Muscle of leg (tissue), 16 donors: ENCODE data around the gene TCHHL1. TPM values are rescaled to one million over a fixed set of nuclear protein-coding genes. Genes with fewer than 3 reads are reported as not detected.

ENCODE experiments used
- DNase-seq: peaks from one replicate; pipeline ENCODE4 v3.0.0; 2013
- H3K27ac ChIP-seq: one replicate; pipeline ENCODE4 v1.5.1; 2013; ENCODE audit warnings: mild to moderate bottlenecking, low read length, control low read depth
- H3K27me3 ChIP-seq: one replicate; pipeline ENCODE4 v1.6.1; 2013; ENCODE audit warnings: low read length; ENCODE audit not compliant: control insufficient read depth, insufficient read depth
- H3K36me3 ChIP-seq: one replicate; pipeline ENCODE4 v1.6.1; 2013; ENCODE audit warnings: low read length; ENCODE audit not compliant: control insufficient read depth, insufficient read depth
- H3K4me1 ChIP-seq: one replicate; pipeline ENCODE4 v1.6.1; 2013; ENCODE audit warnings: low read length; ENCODE audit not compliant: control insufficient read depth, insufficient read depth
- H3K4me3 ChIP-seq: one replicate; pipeline ENCODE4 v1.5.1; 2013; ENCODE audit warnings: low read length, control low read depth
- H3K9me3 ChIP-seq: replicated peaks from 2 replicates; pipeline ENCODE4 v1.6.1; 2013; ENCODE audit warnings: low read depth, low read length; ENCODE audit not compliant: control insufficient read depth
- WGBS: methylation state at CpG from one replicate; pipeline ENCODE4 v1.1.5; 2013; ENCODE audit warnings: missing lambda C conversion rate; ENCODE audit not compliant: insufficient coverage; 5-methylcytosine and 5-hydroxymethylcytosine counted together
- long read RNA-seq, 11 donors: transcript quantifications; one replicate each; lab custom pipeline, GENCODE V29; 2026
- polyA plus RNA-seq, 8 donors: library from polyadenylated mRNA; unstranded; fragments of 120-200 nt; gene quantifications; one replicate each; pipeline versions ENCODE4 v1.2.1 to v1.2.3, GENCODE V29; 2013; ENCODE audit warnings: inconsistent platforms in 1 of 8, low replicate concordance in 1 of 8; ENCODE audit not compliant: insufficient read length in 8 of 8, insufficient read depth in 1 of 8
- total RNA-seq: library from RNA; stranded (reverse); fragments of 120-200 nt; gene quantifications from one replicate; pipeline ENCODE4 v1.2.4, GENCODE V29; 2013

Gene TCHHL1
- not detected for total RNA-seq
- not detected for polyA plus RNA-seq
- long read RNA-seq, donor 1: 0 reads
- long read RNA-seq, donor 2: 0 reads
- long read RNA-seq, donor 3: 0 reads
- long read RNA-seq, donor 4: 0 reads
- long read RNA-seq, donor 5: 0 reads
- long read RNA-seq, donor 6: 0 reads
- long read RNA-seq, donor 7: 0 reads
- long read RNA-seq, donor 8: 0 reads
- long read RNA-seq, donor 9: 0 reads
- long read RNA-seq, donor 10: 0 reads
- long read RNA-seq, donor 11: 0 reads

- Histone ChIP-seq H3K4me3 (no peak within 1 kb of the TSS), H3K27me3 (peaks cover 2% of the 10 kb centered on the region), H3K36me3 (no peaks in the 10 kb centered on the region), H3K27ac (no peak within 1 kb of the TSS), H3K9me3 (no peaks in the 10 kb centered on the region), H3K4me1 (no peaks in the 10 kb centered on the region)
- 89% methylated on average over 3 of the region's 5 CpGs for WGBS
- DNase-seq: no peak
Observed at GRCh38 chr1:152089014-152089674, at the start of gene TCHHL1. Gene TCHHL1 (minus strand): TSS chr1:152089064. CDS start chr1:152088143, 921 bp downstream.

DNA sequence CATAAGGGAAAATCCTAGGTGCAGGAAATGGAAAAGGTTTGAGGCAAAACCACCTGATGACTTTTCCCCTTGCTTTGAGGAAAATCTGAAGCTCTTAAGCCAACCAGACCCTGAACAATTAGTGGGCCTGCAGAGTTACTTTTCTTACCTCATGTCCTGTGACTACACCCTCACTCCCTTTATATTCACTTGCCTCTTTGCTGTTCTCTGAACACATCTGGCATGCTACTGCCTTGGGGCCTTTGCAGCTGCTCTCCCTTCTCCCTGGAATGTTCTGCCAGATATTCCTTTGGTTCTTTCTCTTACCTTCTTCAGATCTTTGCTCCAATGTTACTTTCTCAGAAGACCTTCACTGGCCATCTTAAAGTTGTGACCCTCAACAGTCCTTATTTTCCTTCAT is 48.4 kb upstream of the TCHHL1 start:
- no peak overlapping the region for H3K27ac ChIP-seq

DNA sequence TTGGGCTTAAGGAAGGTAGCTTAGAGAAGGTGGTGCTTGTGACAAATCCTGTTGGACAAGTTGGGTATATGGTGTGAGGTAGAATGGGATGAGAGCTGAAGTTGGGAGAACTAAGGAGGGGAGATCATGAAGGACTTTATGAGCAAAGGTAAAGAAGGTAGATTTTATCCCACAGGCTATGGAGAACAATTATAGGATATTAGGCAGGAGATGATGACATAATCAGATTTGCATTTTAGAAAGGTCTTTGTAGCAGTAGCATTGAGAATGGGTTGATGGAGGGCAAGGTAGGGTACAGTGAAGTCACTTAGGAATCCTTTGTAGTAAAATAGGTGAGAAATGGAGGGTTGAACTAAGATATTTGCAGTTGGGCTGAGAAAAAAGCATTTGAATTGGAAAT is 41.3 kb upstream of the TCHHL1 start:
- Histone ChIP-seq H3K27ac (no peak overlapping the region), H3K27me3 (peaks cover 2% of the 10 kb centered on the region), H3K4me3 (no peak overlapping the region), H3K9me3 (peaks cover 3% of the 10 kb centered on the region), H3K4me1 (no peaks in the 10 kb centered on the region), H3K36me3 (no peaks in the 10 kb centered on the region)
- DNase-seq: no peak

More for the DNA sequence above, 48.4 kb upstream of the TCHHL1 start:
- H3K9me3 ChIP-seq: peaks cover 2% of the 10 kb centered on the region
- no peak overlapping the region for H3K4me3 ChIP-seq
- H3K36me3 ChIP-seq: no peaks in the 10 kb centered on the region
- no peak for DNase-seq
- no peaks in the 10 kb centered on the region for H3K4me1 ChIP-seq
- H3K27me3 ChIP-seq: peaks cover 1% of the 10 kb centered on the region

GRCh38 chr1:152127673-152128072 is 38.8 kb upstream of the TCHHL1 start:
- H3K27me3 ChIP-seq: peaks cover 2% of the 10 kb centered on the region

DNA sequence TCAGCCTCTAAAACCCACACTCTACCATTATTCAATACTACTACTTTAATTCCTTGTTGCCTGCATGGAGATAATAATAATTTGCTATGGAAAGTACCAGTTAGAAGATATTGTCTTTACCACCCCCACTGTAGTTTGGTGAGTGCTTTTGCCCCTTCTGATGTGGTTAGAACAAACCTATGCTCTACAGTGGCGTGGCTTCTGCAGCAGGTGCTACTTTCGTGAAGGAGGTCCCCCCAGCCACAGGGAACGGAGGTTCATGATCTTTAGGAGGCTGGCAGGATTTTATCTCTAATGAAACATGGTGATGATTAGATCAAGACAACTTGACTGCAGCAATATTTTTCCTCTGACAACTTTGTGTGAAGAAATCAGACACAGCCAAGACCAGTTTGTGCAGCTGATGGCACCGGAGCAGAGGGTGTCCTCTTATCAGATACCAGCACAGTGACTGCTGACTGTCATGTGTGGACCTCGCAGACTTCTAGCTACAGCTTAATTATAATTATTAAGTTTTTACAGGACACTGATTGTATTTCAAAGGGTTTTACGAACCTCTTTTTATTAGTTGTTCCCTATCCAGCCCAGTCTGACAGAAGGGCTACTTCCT is 37.1 kb upstream of the TCHHL1 start:
- DNase-seq: no peak
- Histone ChIP-seq H3K4me1 (no peaks in the 10 kb centered on the region), H3K4me3 (no peak overlapping the region), H3K9me3 (no peaks in the 10 kb centered on the region), H3K27ac (no peak overlapping the region), H3K27me3 (no peaks in the 10 kb centered on the region), H3K36me3 (no peaks in the 10 kb centered on the region)
- no CpG with 5 or more reads among the region's 6 CpGs for WGBS

More at GRCh38 chr1:152127673-152128072, 38.8 kb upstream of the TCHHL1 start:
- Histone ChIP-seq H3K36me3 (no peaks in the 10 kb centered on the region), H3K9me3 (peaks cover 3% of the 10 kb centered on the region), H3K4me3 (no peak overlapping the region), H3K27ac (no peak overlapping the region), H3K4me1 (no peaks in the 10 kb centered on the region)
- no peak for DNase-seq

- Histone ChIP-seq H3K4me3 (no peak overlapping the region), H3K27me3 (peaks cover 5% of the 10 kb centered on the region), H3K27ac (no peak overlapping the region), H3K4me1 (no peaks in the 10 kb centered on the region), H3K36me3 (no peaks in the 10 kb centered on the region), H3K9me3 (no peaks in the 10 kb centered on the region)
- WGBS: no CpG with 5 or more reads among the region's 1 CpG
- DNase-seq: no peak
Observed at GRCh38 chr1:152118915-152119314, 30.1 kb upstream of the TCHHL1 start.

- no CpG with 5 or more reads among the region's 4 CpGs for WGBS
- no peak within 1 kb of the TSS for H3K4me3 ChIP-seq
- no peaks in the 10 kb centered on the region for H3K36me3 ChIP-seq
- no peak for DNase-seq
- H3K27ac ChIP-seq: no peak within 1 kb of the TSS
- peaks cover 28% of the 10 kb centered on the region for H3K27me3 ChIP-seq
- peaks cover 22% of the 10 kb centered on the region for H3K4me1 ChIP-seq
- H3K9me3 ChIP-seq: no peaks in the 10 kb centered on the region
Observed at GRCh38 chr1:152115344-152115743, 26.5 kb upstream of the TCHHL1 start, which contains the start of gene TCHH. Gene TCHH (minus strand): TSS chr1:152115444. CDS start chr1:152114080, 1,364 bp downstream.

DNA sequence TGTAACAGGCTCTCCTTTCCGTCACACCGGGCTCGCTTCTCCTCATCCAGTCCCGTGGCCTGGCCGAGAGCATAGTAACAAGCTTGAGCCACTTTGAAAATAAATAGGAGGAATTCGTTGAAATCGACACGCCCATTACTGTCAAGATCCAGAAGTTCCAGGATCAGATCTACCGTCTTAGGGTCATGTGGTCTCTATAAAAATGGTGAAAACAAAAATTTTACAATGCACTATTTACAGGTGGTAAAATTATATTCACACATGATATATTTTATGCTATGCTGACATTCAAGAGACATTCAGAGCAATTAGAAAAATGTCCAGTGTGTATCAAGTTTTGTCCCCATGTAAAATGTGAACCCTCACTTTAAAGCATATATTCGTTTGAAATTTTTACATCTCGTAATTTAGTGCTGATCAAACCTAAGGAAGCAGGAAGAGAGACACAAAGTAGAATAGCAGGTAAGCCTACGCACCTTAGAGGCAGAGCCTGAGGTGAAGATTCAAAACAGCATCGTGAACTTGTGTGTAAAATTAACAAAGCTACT is 24.1 kb upstream of the TCHHL1 start:
- Histone ChIP-seq H3K4me1 (peaks cover 35% of the 10 kb centered on the region), H3K9me3 (peaks cover 14% of the 10 kb centered on the region), H3K27ac (no peak overlapping the region), H3K4me3 (no peak overlapping the region), H3K36me3 (no peaks in the 10 kb centered on the region), H3K27me3 (peaks cover 50% of the 10 kb centered on the region)
- DNase-seq: no peak
- no CpG with 5 or more reads among the region's 13 CpGs for WGBS

- peaks cover 57% of the 10 kb centered on the region for H3K27me3 ChIP-seq
- H3K9me3 ChIP-seq: peaks cover 21% of the 10 kb centered on the region
- WGBS: under 1% methylated on average over 52 of the region's 53 CpGs
- no peak overlapping the region for H3K27ac ChIP-seq
- peak; percentile 12 for DNase-seq
- H3K4me1 ChIP-seq: peaks cover 35% of the 10 kb centered on the region
- H3K4me3 ChIP-seq: peak overlapping the region; percentile 5
- no peaks in the 10 kb centered on the region for H3K36me3 ChIP-seq
Observed at GRCh38 chr1:152112101-152112884, 23.4 kb upstream of the TCHHL1 start.
